ENCODE measurements around the gene THBD.

The THBD gene

GRCh38 chr20:23069108-23069507 is 19.6 kb upstream of the THBD start:
- H3K79me2 ChIP-seq (ENCODE audit: insufficient read depth, low read depth): no peaks in the 10 kb centered on the region
- H3K9ac ChIP-seq: no peak overlapping the region

GRCh38 chr20:23068283-23068682 is 18.8 kb upstream of the THBD start:
- H3K27ac ChIP-seq: no peak overlapping the region
- H4K20me1 ChIP-seq (ENCODE audit: insufficient read depth): no peaks in the 10 kb centered on the region
- no peaks in the 10 kb centered on the region for H3K79me2 ChIP-seq (ENCODE audit: insufficient read depth, low read depth)
- no peaks in the 10 kb centered on the region for H3K27me3 ChIP-seq (ENCODE audit: insufficient read depth, low read depth)
- TF ChIP-seq CTCF (conservative IDR thresholded peaks at IDR 0.05; ENCODE audit: low read depth, low read length): no peak
- no peaks in the 10 kb centered on the region for H3K4me1 ChIP-seq (ENCODE audit: low read depth, poor library complexity, severe bottlenecking)
- no peak overlapping the region for H2AFZ ChIP-seq (ENCODE audit: low read depth)
- no peaks in the 10 kb centered on the region for H3K36me3 ChIP-seq (ENCODE audit: insufficient read depth)
- H3K4me2 ChIP-seq: no peak overlapping the region
- no peak overlapping the region for H3K4me3 ChIP-seq (IDR thresholded peaks at IDR 0.05; ENCODE audit: insufficient read depth, low read depth, low read length)
- H3K9ac ChIP-seq: no peak overlapping the region

More at GRCh38 chr20:23069108-23069507, 19.6 kb upstream of the THBD start:
- no peak for TF ChIP-seq CTCF (conservative IDR thresholded peaks at IDR 0.05; ENCODE audit: low read depth, low read length)
- Histone ChIP-seq H3K36me3 (ENCODE audit: insufficient read depth) (no peaks in the 10 kb centered on the region), H3K27me3 (ENCODE audit: insufficient read depth, low read depth) (no peaks in the 10 kb centered on the region), H3K4me1 (ENCODE audit: low read depth, poor library complexity, severe bottlenecking) (no peaks in the 10 kb centered on the region), H4K20me1 (ENCODE audit: insufficient read depth) (no peaks in the 10 kb centered on the region), H2AFZ (ENCODE audit: low read depth) (no peak overlapping the region), H3K4me2 (no peak overlapping the region), H3K27ac (no peak overlapping the region), H3K4me3 (IDR thresholded peaks at IDR 0.05; ENCODE audit: insufficient read depth, low read depth, low read length) (no peak overlapping the region)

- no peak for TF ChIP-seq CTCF (conservative IDR thresholded peaks at IDR 0.05; ENCODE audit: low read depth, low read length)
- no peak overlapping the region for H3K27ac ChIP-seq
- no peaks in the 10 kb centered on the region for H3K4me1 ChIP-seq (ENCODE audit: low read depth, poor library complexity, severe bottlenecking)
- H3K4me2 ChIP-seq: no peak overlapping the region
- H3K79me2 ChIP-seq (ENCODE audit: insufficient read depth, low read depth): no peaks in the 10 kb centered on the region
- H3K27me3 ChIP-seq (ENCODE audit: insufficient read depth, low read depth): no peaks in the 10 kb centered on the region
- H3K36me3 ChIP-seq (ENCODE audit: insufficient read depth): no peaks in the 10 kb centered on the region
- no peak overlapping the region for H3K9ac ChIP-seq
- no peak overlapping the region for H2AFZ ChIP-seq (ENCODE audit: low read depth)
- no peak overlapping the region for H3K4me3 ChIP-seq (IDR thresholded peaks at IDR 0.05; ENCODE audit: insufficient read depth, low read depth, low read length)
- no peaks in the 10 kb centered on the region for H4K20me1 ChIP-seq (ENCODE audit: insufficient read depth)
Measured at GRCh38 chr20:23066772-23067171, 17.3 kb upstream of the THBD start.

GRCh38 chr20:23065266-23066201 is 16.1 kb upstream of the THBD start:
- Histone ChIP-seq H4K20me1 (ENCODE audit: insufficient read depth) (no peaks in the 10 kb centered on the region), H3K4me2 (no peak overlapping the region), H3K27me3 (ENCODE audit: insufficient read depth, low read depth) (no peaks in the 10 kb centered on the region), H3K4me1 (ENCODE audit: low read depth, poor library complexity, severe bottlenecking) (no peaks in the 10 kb centered on the region), H3K36me3 (ENCODE audit: insufficient read depth) (no peaks in the 10 kb centered on the region), H3K27ac (no peak overlapping the region), H3K79me2 (ENCODE audit: insufficient read depth, low read depth) (no peaks in the 10 kb centered on the region), H2AFZ (ENCODE audit: low read depth) (no peak overlapping the region), H3K4me3 (IDR thresholded peaks at IDR 0.05; ENCODE audit: insufficient read depth, low read depth, low read length) (no peak overlapping the region), H3K9ac (no peak overlapping the region)
- no peak for TF ChIP-seq CTCF (conservative IDR thresholded peaks at IDR 0.05; ENCODE audit: low read depth, low read length)
